GM23338 (cell line): ENCODE measurements around the gene CCL23.

ENCODE experiments used
- CREB1 ChIP-seq: fragments of 250-450 bp; sonication (Bioruptor Pico); IDR thresholded peaks from 2 replicates; pipeline ENCODE4 v1.5.0; 2020; ENCODE audit warnings: low read depth, mild to moderate bottlenecking, moderate library complexity
- EZH2 ChIP-seq: fragments of 200-600 bp; sonication (generic); IDR thresholded peaks from one replicate; pipeline ENCODE4 v1.8.0; 2017; ENCODE audit warnings: antibody characterized with exemption, mild to moderate bottlenecking, low read depth; ENCODE audit not compliant: unreplicated experiment
- EZH2phosphoT487 ChIP-seq: fragments of 200-600 bp; sonication (generic); IDR thresholded peaks from one replicate; pipeline ENCODE4 v1.8.1; 2018; ENCODE audit warnings: antibody characterized with exemption; ENCODE audit not compliant: unreplicated experiment
- JUNB ChIP-seq: IDR thresholded peaks from one replicate; pipeline ENCODE4 v1.6.1; 2016; ENCODE audit warnings: antibody characterized with exemption; ENCODE audit not compliant: unreplicated experiment
- POLR2AphosphoS5 ChIP-seq: IDR thresholded peaks from 2 replicates; pipeline ENCODE4 v1.6.1; 2016; ENCODE audit warnings: antibody characterized with exemption, low read depth
- ZNF114 ChIP-seq: fragments of 250-450 bp; sonication (Bioruptor Pico); IDR thresholded peaks from 2 replicates; pipeline ENCODE4 v1.5.0; 2020; ENCODE audit warnings: mild to moderate bottlenecking, moderate library complexity
- ZNF331 ChIP-seq: fragments of 250-450 bp; sonication (Bioruptor Pico); IDR thresholded peaks from 2 replicates; pipeline ENCODE4 v1.5.0; 2020; ENCODE audit warnings: low read depth, mild to moderate bottlenecking, moderate library complexity
- TF ChIP-seq, protein P1 (sequence below), 2 experiments: fragments of 200-600 bp in 1 of 2; sonication (generic) in 1 of 2; conservative IDR thresholded peaks; 2 replicates each; pipeline versions ENCODE4 v1.5.1 to v1.6.1; 2016 to 2017; ENCODE audit warnings: antibody characterized with exemption in 2 of 2, low read depth in 2 of 2, mild to moderate bottlenecking in 2 of 2, moderate library complexity in 1 of 2
- TF ChIP-seq, protein P2 (sequence below): IDR thresholded peaks from 2 replicates; pipeline ENCODE4 v1.6.1; 2016; ENCODE audit warnings: antibody characterized with exemption
- TF ChIP-seq, protein P3 (sequence below): IDR thresholded peaks from one replicate; pipeline ENCODE4 v1.6.1; 2018; ENCODE audit warnings: antibody characterized with exemption; ENCODE audit not compliant: unreplicated experiment

DNA sequence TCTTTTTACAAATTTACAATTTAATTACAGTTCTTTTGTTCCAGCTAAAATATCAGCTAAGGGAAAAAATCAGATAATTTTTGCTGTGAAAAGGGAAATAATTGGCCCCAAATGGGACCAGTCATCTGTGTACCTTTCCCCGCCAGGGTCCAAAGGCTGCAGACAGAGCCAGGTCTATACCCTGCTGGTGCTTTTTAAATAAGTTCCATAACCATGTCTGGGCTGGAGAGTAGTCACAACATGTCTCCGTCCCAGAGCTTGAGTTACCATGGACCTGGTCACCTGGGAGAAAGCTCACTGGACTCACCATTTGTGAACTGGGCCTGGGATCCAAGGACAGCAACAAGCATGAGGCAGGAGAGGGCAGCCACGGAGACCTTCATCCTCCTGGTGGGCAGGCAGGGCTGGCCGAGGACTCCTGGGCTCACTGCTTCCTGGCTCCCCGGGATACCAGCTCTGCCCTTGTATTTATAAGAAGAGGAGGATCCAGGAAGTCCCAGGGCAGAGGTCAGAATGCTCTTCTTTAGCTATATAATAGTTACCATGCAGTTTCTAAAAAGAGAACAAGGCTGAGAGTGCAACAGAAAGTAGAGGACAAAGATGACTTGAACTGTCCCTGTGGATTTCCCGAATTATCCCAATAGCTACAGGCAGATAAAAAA lies 16.5 kb downstream of the CCL23 start, which contains the start of gene CCL15:
- TF ChIP-seq, protein P1, sequence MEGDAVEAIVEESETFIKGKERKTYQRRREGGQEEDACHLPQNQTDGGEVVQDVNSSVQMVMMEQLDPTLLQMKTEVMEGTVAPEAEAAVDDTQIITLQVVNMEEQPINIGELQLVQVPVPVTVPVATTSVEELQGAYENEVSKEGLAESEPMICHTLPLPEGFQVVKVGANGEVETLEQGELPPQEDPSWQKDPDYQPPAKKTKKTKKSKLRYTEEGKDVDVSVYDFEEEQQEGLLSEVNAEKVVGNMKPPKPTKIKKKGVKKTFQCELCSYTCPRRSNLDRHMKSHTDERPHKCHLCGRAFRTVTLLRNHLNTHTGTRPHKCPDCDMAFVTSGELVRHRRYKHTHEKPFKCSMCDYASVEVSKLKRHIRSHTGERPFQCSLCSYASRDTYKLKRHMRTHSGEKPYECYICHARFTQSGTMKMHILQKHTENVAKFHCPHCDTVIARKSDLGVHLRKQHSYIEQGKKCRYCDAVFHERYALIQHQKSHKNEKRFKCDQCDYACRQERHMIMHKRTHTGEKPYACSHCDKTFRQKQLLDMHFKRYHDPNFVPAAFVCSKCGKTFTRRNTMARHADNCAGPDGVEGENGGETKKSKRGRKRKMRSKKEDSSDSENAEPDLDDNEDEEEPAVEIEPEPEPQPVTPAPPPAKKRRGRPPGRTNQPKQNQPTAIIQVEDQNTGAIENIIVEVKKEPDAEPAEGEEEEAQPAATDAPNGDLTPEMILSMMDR (conservative IDR thresholded peaks at IDR 0.05; ENCODE audit: low read depth in 2 of 2) = no peak
- no peak for TF ChIP-seq EZH2phosphoT487
- no peak for TF ChIP-seq CREB1 (CRISPR knock-in tag)
- TF ChIP-seq EZH2 = no peak
- TF ChIP-seq JUNB = no peak
- TF ChIP-seq, protein P2, sequence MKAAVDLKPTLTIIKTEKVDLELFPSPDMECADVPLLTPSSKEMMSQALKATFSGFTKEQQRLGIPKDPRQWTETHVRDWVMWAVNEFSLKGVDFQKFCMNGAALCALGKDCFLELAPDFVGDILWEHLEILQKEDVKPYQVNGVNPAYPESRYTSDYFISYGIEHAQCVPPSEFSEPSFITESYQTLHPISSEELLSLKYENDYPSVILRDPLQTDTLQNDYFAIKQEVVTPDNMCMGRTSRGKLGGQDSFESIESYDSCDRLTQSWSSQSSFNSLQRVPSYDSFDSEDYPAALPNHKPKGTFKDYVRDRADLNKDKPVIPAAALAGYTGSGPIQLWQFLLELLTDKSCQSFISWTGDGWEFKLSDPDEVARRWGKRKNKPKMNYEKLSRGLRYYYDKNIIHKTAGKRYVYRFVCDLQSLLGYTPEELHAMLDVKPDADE = no peak
- TF ChIP-seq, protein P3, sequence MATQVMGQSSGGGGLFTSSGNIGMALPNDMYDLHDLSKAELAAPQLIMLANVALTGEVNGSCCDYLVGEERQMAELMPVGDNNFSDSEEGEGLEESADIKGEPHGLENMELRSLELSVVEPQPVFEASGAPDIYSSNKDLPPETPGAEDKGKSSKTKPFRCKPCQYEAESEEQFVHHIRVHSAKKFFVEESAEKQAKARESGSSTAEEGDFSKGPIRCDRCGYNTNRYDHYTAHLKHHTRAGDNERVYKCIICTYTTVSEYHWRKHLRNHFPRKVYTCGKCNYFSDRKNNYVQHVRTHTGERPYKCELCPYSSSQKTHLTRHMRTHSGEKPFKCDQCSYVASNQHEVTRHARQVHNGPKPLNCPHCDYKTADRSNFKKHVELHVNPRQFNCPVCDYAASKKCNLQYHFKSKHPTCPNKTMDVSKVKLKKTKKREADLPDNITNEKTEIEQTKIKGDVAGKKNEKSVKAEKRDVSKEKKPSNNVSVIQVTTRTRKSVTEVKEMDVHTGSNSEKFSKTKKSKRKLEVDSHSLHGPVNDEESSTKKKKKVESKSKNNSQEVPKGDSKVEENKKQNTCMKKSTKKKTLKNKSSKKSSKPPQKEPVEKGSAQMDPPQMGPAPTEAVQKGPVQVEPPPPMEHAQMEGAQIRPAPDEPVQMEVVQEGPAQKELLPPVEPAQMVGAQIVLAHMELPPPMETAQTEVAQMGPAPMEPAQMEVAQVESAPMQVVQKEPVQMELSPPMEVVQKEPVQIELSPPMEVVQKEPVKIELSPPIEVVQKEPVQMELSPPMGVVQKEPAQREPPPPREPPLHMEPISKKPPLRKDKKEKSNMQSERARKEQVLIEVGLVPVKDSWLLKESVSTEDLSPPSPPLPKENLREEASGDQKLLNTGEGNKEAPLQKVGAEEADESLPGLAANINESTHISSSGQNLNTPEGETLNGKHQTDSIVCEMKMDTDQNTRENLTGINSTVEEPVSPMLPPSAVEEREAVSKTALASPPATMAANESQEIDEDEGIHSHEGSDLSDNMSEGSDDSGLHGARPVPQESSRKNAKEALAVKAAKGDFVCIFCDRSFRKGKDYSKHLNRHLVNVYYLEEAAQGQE = no peak
- no peak for TF ChIP-seq POLR2AphosphoS5
- TF ChIP-seq ZNF331 (CRISPR knock-in tag) = no peak
- TF ChIP-seq ZNF114 (CRISPR knock-in tag) = no peak
